Measurements from ENCODE around the gene PPY. TPM values are rescaled to one million over a fixed set of nuclear protein-coding genes. Genes with fewer than 3 reads are reported as not detected.

PPY gene
- total RNA-seq, 1 experiment from 2014 or later = not detected

DNA sequence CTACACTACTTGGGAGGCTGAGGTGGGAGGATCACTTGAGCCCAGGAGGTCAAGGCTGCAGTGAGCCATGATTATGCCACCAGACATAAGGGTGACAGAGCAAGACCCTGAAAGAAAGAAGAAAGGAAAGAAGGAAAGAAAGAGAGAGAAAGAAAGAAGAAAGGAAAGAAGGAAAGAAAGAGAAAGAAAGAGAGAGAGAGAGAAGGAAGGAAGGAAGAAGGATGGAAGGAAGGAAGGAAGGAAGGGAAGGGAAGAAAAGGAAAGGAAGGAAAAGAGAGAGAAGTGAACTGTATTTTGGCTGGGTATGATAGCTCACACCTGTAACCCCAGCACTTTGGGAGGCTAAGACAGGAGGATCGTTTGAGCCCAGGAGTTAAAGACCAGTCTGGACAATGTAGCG is 35.8 kb upstream of the PPY start:
- Histone ChIP-seq H4K8ac (replicated peaks; ENCODE audit: insufficient read length, low read depth, low read length) (no peak overlapping the region), H3K79me2 (ENCODE audit: insufficient read depth, low read length) (no peaks in the 10 kb centered on the region), H4K20me1 (ENCODE audit: control insufficient read depth, insufficient read depth, insufficient read length) (no peaks in the 10 kb centered on the region), H3K9ac (ENCODE audit: extremely low read depth, insufficient read length, low read length) (no peak overlapping the region), H2BK5ac (ENCODE audit: insufficient read length, low read length) (no peak overlapping the region), H2AK5ac (ENCODE audit: insufficient read length, low read length) (no peak overlapping the region), H2BK12ac (ENCODE audit: insufficient read length, low read depth, low read length) (no peak overlapping the region), H3K4me1 (ENCODE audit: insufficient read depth, low read length) (no peaks in the 10 kb centered on the region), H3K14ac (ENCODE audit: insufficient read depth, low read length) (no peak overlapping the region), H3K4ac (ENCODE audit: low read depth, low read length) (no peak overlapping the region), H4K5ac (ENCODE audit: insufficient read length, low read depth, low read length) (no peak overlapping the region), H2AFZ (ENCODE audit: low read length) (no peak overlapping the region), H3T11ph (ENCODE audit: low read length) (no peak overlapping the region), H4K91ac (ENCODE audit: insufficient read length, low read depth, low read length) (no peak overlapping the region), H3K18ac (ENCODE audit: insufficient read length, low read depth, low read length) (no peak overlapping the region), H2BK120ac (ENCODE audit: low read depth, low read length, poor library complexity, severe bottlenecking) (no peak overlapping the region), H3K4me2 (ENCODE audit: insufficient read depth, insufficient read length, low read length) (no peak overlapping the region), H2BK20ac (ENCODE audit: low read depth, low read length, poor library complexity, severe bottlenecking) (no peak overlapping the region), H3K27me3 (ENCODE audit: insufficient read depth, low read length) (peaks cover 3% of the 10 kb centered on the region; the same call in 1 of the 2 replicates), H3K23me2 (ENCODE audit: insufficient read length, low read depth, low read length, poor library complexity, severe bottlenecking) (peaks cover 2% of the 10 kb centered on the region), H2BK15ac (ENCODE audit: low read depth, low read length) (no peak overlapping the region), H3K79me1 (ENCODE audit: insufficient read depth, low read depth, low read length, poor library complexity, severe bottlenecking) (no peaks in the 10 kb centered on the region), H3K27ac (ENCODE audit: insufficient read length, low read depth, low read length) (no peak overlapping the region), H3K56ac (ENCODE audit: insufficient read length, low read depth, low read length) (no peak overlapping the region), H3K23ac (ENCODE audit: insufficient read length, low read depth, low read length) (no peak overlapping the region), H3K9me3 (ENCODE audit: control insufficient read depth, low read depth, low read length) (no peaks in the 10 kb centered on the region)
- WGBS (ENCODE audit: extremely low coverage, insufficient read length, low lambda C conversion rate) = no CpG with 5 or more reads among the region's 2 CpGs
- Mint-ChIP-seq H3K4me3 (no peak overlapping the region), H3K27me3 (ENCODE audit: low read depth) (peaks cover 60% of the 10 kb centered on the region), H3K9me3 (no peaks in the 10 kb centered on the region), H3K27ac (no peak overlapping the region), H3K4me1 (0 out of 4 replicates have a peak, but pooled peaks cover 0 to 4% of the 10 kb centered on the region in 2 experiments), H3K36me3 (ENCODE audit: insufficient read depth in 1 of 3, low read depth in 3 of 3) (no peaks in the 10 kb centered on the region)
- no peak for DNase-seq
- TF ChIP-seq, protein P1, sequence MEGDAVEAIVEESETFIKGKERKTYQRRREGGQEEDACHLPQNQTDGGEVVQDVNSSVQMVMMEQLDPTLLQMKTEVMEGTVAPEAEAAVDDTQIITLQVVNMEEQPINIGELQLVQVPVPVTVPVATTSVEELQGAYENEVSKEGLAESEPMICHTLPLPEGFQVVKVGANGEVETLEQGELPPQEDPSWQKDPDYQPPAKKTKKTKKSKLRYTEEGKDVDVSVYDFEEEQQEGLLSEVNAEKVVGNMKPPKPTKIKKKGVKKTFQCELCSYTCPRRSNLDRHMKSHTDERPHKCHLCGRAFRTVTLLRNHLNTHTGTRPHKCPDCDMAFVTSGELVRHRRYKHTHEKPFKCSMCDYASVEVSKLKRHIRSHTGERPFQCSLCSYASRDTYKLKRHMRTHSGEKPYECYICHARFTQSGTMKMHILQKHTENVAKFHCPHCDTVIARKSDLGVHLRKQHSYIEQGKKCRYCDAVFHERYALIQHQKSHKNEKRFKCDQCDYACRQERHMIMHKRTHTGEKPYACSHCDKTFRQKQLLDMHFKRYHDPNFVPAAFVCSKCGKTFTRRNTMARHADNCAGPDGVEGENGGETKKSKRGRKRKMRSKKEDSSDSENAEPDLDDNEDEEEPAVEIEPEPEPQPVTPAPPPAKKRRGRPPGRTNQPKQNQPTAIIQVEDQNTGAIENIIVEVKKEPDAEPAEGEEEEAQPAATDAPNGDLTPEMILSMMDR (conservative IDR thresholded peaks at IDR 0.05) = no peak

All from H9 (cell line).